H1 (cell line): ENCODE results near the gene AIRE. TPM values are rescaled to one million over a fixed set of nuclear protein-coding genes. Genes with fewer than 3 reads are reported as not detected.

Experiments
- CTCF ChIA-PET: fragments of 300-600 bp; sonication (Branson Sonifier 250); formaldehyde crosslinking; loops from one replicate; lab custom pipeline; 2021; ENCODE audit not compliant: partially characterized antibody; lab: Charles Lee
- POLR2A ChIA-PET: fragments of 300-600 bp; sonication (Branson Sonifier 250); formaldehyde crosslinking; loops from one replicate; lab custom pipeline; 2021; ENCODE audit warnings: inconsistent platforms; ENCODE audit not compliant: partially characterized antibody; lab: Charles Lee
- DNase-seq, 2 experiments: peaks; one replicate each; pipeline versions ENCODE4 v3.0.0 to v3.0.0-alpha.2; 2010 to 2022; ENCODE audit warnings: low spot score in 2 of 2, low read depth in 1 of 2, mixed read lengths in 1 of 2
- FAIRE-seq: peaks from 2 replicates; lab custom pipeline; 2011; peaks lifted over from hg19 to GRCh38; lab: Jason Lieb, UNC
- H2AFZ ChIP-seq: 2 replicates; pipeline ENCODE4 v1.8.1; 2012; ENCODE audit warnings: low read length, inconsistent platforms
- H2AK5ac ChIP-seq: 2 replicates; pipeline ENCODE4 v1.6.1; 2013; ENCODE audit warnings: low read depth, low read length
- H2BK120ac ChIP-seq: replicated peaks from 2 replicates; pipeline ENCODE3; 2013; ENCODE audit warnings: low read depth, low read length, inconsistent platforms
- H2BK12ac ChIP-seq: 2 replicates; pipeline ENCODE4 v1.6.1; 2013; ENCODE audit warnings: low read depth, low read length
- H2BK15ac ChIP-seq: 2 replicates; pipeline ENCODE4 v1.6.1; 2013; ENCODE audit warnings: low read length
- H2BK20ac ChIP-seq: 2 replicates; pipeline ENCODE4 v1.6.1; 2013; ENCODE audit warnings: low read length
- H2BK5ac ChIP-seq: 2 replicates; pipeline ENCODE4 v1.6.1; 2013; ENCODE audit warnings: low read depth, low read length
- H3K14ac ChIP-seq: 2 replicates; pipeline ENCODE4 v1.6.1; 2013; ENCODE audit warnings: inconsistent platforms; ENCODE audit not compliant: insufficient read length
- H3K18ac ChIP-seq: 2 replicates; pipeline ENCODE4 v1.6.1; 2013; ENCODE audit warnings: low read length; ENCODE audit errors: extremely low read depth
- H3K23ac ChIP-seq: 2 replicates; pipeline ENCODE4 v1.6.1; 2013; ENCODE audit warnings: inconsistent platforms; ENCODE audit not compliant: insufficient read length
- H3K23me2 ChIP-seq: 2 replicates; pipeline ENCODE4 v1.6.1; 2013; ENCODE audit warnings: low read depth, low read length
- H3K27ac ChIP-seq: 2 replicates; pipeline ENCODE4 v1.6.1; 2011; ENCODE audit warnings: low read depth, low read length, inconsistent platforms
- H3K27me3 ChIP-seq, 4 experiments: replicated peaks in 1 of 4; 1 replicate in 1 of 4; 2 replicates in 3 of 4; pipeline versions ENCODE4 v1.6.1 to v1.8.1; 2011 to 2013; ENCODE audit warnings: low read length in 3 of 4, mild to moderate bottlenecking in 3 of 4, inconsistent platforms in 2 of 4, mixed read lengths in 2 of 4, moderate library complexity in 1 of 4; ENCODE audit not compliant: control insufficient read depth in 3 of 4, insufficient read depth in 3 of 4; ENCODE audit errors: extremely low read depth in 1 of 4
- H3K36me3 ChIP-seq, 4 experiments: 2 replicates each; pipeline versions ENCODE4 v1.6.1 to v1.8.1; 2011 to 2013; ENCODE audit warnings: mild to moderate bottlenecking in 4 of 4, low read length in 3 of 4, moderate library complexity in 2 of 4, control low read depth in 1 of 4, inconsistent platforms in 1 of 4; ENCODE audit not compliant: insufficient read depth in 4 of 4, control insufficient read depth in 2 of 4
- H3K4ac ChIP-seq: replicated peaks from 2 replicates; pipeline ENCODE3; 2013; ENCODE audit warnings: low read length, low read depth, mixed read lengths, inconsistent platforms; ENCODE audit not compliant: insufficient read length
- H3K4me1 ChIP-seq, 4 experiments: replicated peaks in 1 of 4; 1 replicate in 1 of 4; 2 replicates in 3 of 4; pipeline versions ENCODE4 v1.6.1 to v1.8.1; 2011 to 2013; ENCODE audit warnings: low read length in 3 of 4, inconsistent platforms in 2 of 4, mixed read lengths in 1 of 4; ENCODE audit not compliant: insufficient read depth in 4 of 4, control insufficient read depth in 3 of 4
- H3K4me2 ChIP-seq, 2 experiments: 2 replicates each; pipeline versions ENCODE4 v1.6.1 to v1.8.1; 2011 to 2013; ENCODE audit warnings: low read depth in 2 of 2, low read length in 2 of 2, control low read depth in 1 of 2, inconsistent platforms in 1 of 2, mild to moderate bottlenecking in 1 of 2; ENCODE audit not compliant: insufficient read depth in 1 of 2
- H3K4me3 ChIP-seq, 4 experiments: fragments of 200-600, 300-600 bp in 1 of 4; sonication (generic), shearing (Covaris generic), sonication (Bioruptor Twin) in 1 of 4; 2 replicates each; pipeline versions ENCODE4 v1.5.1 to v1.8.1; 2011 to 2016; ENCODE audit warnings: low read length in 4 of 4, low read depth in 3 of 4, control low read depth in 2 of 4, inconsistent platforms in 2 of 4, mild to moderate bottlenecking in 2 of 4, mixed read lengths in 1 of 4, moderate library complexity in 1 of 4; ENCODE audit not compliant: insufficient read depth in 2 of 4; ENCODE audit errors: extremely low read depth in 1 of 4
- H3K56ac ChIP-seq: replicated peaks from 2 replicates; pipeline ENCODE3; 2013; ENCODE audit warnings: low read depth, mild to moderate bottlenecking, mixed read lengths, low read length, inconsistent platforms; ENCODE audit not compliant: insufficient read length
- H3K79me1 ChIP-seq: 2 replicates; pipeline ENCODE4 v1.6.1; 2013; ENCODE audit warnings: low read depth, low read length, control low read depth
- H3K79me2 ChIP-seq, 2 experiments: 2 replicates each; pipeline versions ENCODE4 v1.6.1 to v1.8.1; 2012 to 2013; ENCODE audit warnings: low read length in 2 of 2, mild to moderate bottlenecking in 2 of 2, inconsistent platforms in 1 of 2; ENCODE audit not compliant: insufficient read depth in 2 of 2, control insufficient read depth in 1 of 2
- H3K9ac ChIP-seq, 4 experiments: replicated peaks in 1 of 4; 1 replicate in 1 of 4; 2 replicates in 3 of 4; pipeline versions ENCODE4 v1.6.1 to v1.8.1; 2011 to 2013; ENCODE audit warnings: low read depth in 3 of 4, low read length in 3 of 4, control low read depth in 2 of 4, mild to moderate bottlenecking in 2 of 4, moderate library complexity in 2 of 4, inconsistent platforms in 1 of 4; ENCODE audit errors: extremely low read depth in 1 of 4
- H3K9me3 ChIP-seq, 2 experiments: 2 replicates each; pipeline versions ENCODE4 v1.6.1 to v1.8.1; 2012 to 2013; ENCODE audit warnings: mild to moderate bottlenecking in 2 of 2, moderate library complexity in 2 of 2, control low read depth in 1 of 2, inconsistent platforms in 1 of 2, low read depth in 1 of 2, low read length in 1 of 2, mixed read lengths in 1 of 2; ENCODE audit not compliant: insufficient read depth in 2 of 2
- H4K20me1 ChIP-seq, 2 experiments: replicated peaks in 1 of 2; 2 replicates each; pipeline versions ENCODE3 to v1.8.1; 2011 to 2013; ENCODE audit warnings: inconsistent platforms in 2 of 2, low read length in 2 of 2, mild to moderate bottlenecking in 1 of 2; ENCODE audit not compliant: insufficient read depth in 2 of 2, control insufficient read depth in 1 of 2
- H4K5ac ChIP-seq: 2 replicates; pipeline ENCODE4 v1.6.1; 2013; ENCODE audit warnings: low read length, low read depth, mixed read lengths, inconsistent platforms; ENCODE audit not compliant: insufficient read length
- H4K8ac ChIP-seq: 2 replicates; pipeline ENCODE4 v1.8.0; 2013; ENCODE audit warnings: mild to moderate bottlenecking, moderate library complexity, low read length, inconsistent platforms; ENCODE audit not compliant: insufficient read depth; ENCODE audit errors: extremely low read depth
- H4K91ac ChIP-seq: replicated peaks from 2 replicates; pipeline ENCODE3; 2013; ENCODE audit warnings: low read length, mixed read lengths, inconsistent platforms; ENCODE audit not compliant: insufficient read length
- JUND ChIP-seq: IDR thresholded peaks from 2 replicates; pipeline ENCODE4 v1.6.1; 2011; ENCODE audit warnings: mild to moderate bottlenecking, improper control_type of control experiment, low read length
- MAFK ChIP-seq: IDR thresholded peaks from 2 replicates; pipeline ENCODE4 v1.6.1; 2012; ENCODE audit warnings: low read depth, mild to moderate bottlenecking, improper control_type of control experiment, low read length
- POLR2A ChIP-seq, 2 experiments: IDR thresholded peaks; 1 replicate in 1 of 2; 2 replicates in 1 of 2; pipeline ENCODE4 v1.6.1; 2011; ENCODE audit warnings: low read depth in 2 of 2, low read length in 2 of 2, mild to moderate bottlenecking in 2 of 2; ENCODE audit errors: control extremely low read depth in 1 of 2
- RNF2 ChIP-seq: fragments of 200-900, 300-1000 bp; sonication (generic); IDR thresholded peaks from 2 replicates; pipeline ENCODE4 v1.7.1; 2016; ENCODE audit warnings: borderline replicate concordance, low read depth, mild to moderate bottlenecking, antibody characterized with exemption, low read length; ENCODE audit not compliant: poor library complexity, severe bottlenecking; ENCODE audit errors: missing control alignments
- SIX5 ChIP-seq: IDR thresholded peaks from 2 replicates; pipeline ENCODE4 v1.6.1; 2011; ENCODE audit warnings: mild to moderate bottlenecking, low read depth, low read length
- SP4 ChIP-seq: IDR thresholded peaks from 2 replicates; pipeline ENCODE4 v1.6.1; 2012; ENCODE audit warnings: low read length, inconsistent platforms
- WGBS, 2 experiments: shearing (Covaris generic) in 1 of 2; methylation state at CpG; one replicate each; pipeline versions ENCODE4 v1.1.6 to v1.1.7; 2013 to 2015; ENCODE audit warnings: low lambda C conversion rate in 2 of 2, mixed read lengths in 2 of 2, inconsistent platforms in 1 of 2, low coverage in 1 of 2, missing lambda C conversion rate in 1 of 2; ENCODE audit not compliant: insufficient replicate concordance in 2 of 2, insufficient coverage in 1 of 2, insufficient read length in 1 of 2; ENCODE audit errors: extremely low coverage in 1 of 2, missing lambda C conversion rate in 1 of 2; 5-methylcytosine and 5-hydroxymethylcytosine counted together
- polyA plus RNA-seq, 7 experiments: library from polyadenylated mRNA; depleted of rRNA in 3 of 7; stranded (reverse) in 5 of 7; unstranded in 2 of 7; fragments of >200 nt in 5 of 7; fragments of 200-250 nt in 2 of 7; gene quantifications; 1 replicate in 5 of 7; 2 replicates in 1 of 7; 4 replicates in 1 of 7; pipeline versions ENCODE4 v1.2.1 to v1.2.3, GENCODE V29; 2011 to 2013; ENCODE audit warnings: missing spikeins in 2 of 7, mixed read lengths in 2 of 7
- total RNA-seq: library from RNA; stranded (reverse); fragmentation: NEBNext Ultra II Directional; extraction: Animal tissue kit (Norgen Biotek cat#: 25700); gene quantifications from 2 replicates; pipeline ENCODE4 v1.2.1, GENCODE V29; 2021

The AIRE gene
- total and polyA plus RNA-seq, 2 of the 8 experiments (the other 6 are each of a cell fraction or from before 2014, with no cell fraction given), result 0.09 TPM; not detected in 1

- no peak overlapping the region for H4K5ac ChIP-seq
- H3K23ac ChIP-seq, result no peak overlapping the region
- FAIRE-seq (no peak), DNase-seq (no peak)
- no peak overlapping the region for H2AK5ac ChIP-seq
- peaks cover 0 to 23% (median 15%) of the 10 kb centered on the region in 4 experiments; a peak in 6 of 7 replicates for H3K4me1 ChIP-seq
- H3K27me3 ChIP-seq, result peaks cover 0 to 27% (median 17%) of the 10 kb centered on the region in 4 experiments; a peak in 5 of 7 replicates
- POLR2A ChIA-PET, result interaction anchor here (0.6 kb wide), 1 partner anchor 13 kb away, joined by 3 read pairs; no protein-coding TSS in a partner anchor
- H3K18ac ChIP-seq, result no peak overlapping the region
- no peaks in the 10 kb centered on the region for H4K20me1 ChIP-seq
- H3K4me2 ChIP-seq, result no peak overlapping the region
- peak overlapping the region; percentile 10; the same call in 1 of the 2 replicates for H2BK15ac ChIP-seq
- H3K9ac ChIP-seq, result no peak overlapping the region
- H2AFZ ChIP-seq, result no peak overlapping the region
- no peaks in the 10 kb centered on the region for H3K9me3 ChIP-seq
- CTCF ChIA-PET, result interaction anchor here (3.5 kb wide), 1 partner anchor 16 kb away, joined by 12 read pairs; no protein-coding TSS in a partner anchor
- no peak overlapping the region for H2BK20ac ChIP-seq
- H3K23me2 ChIP-seq, result no peaks in the 10 kb centered on the region; the same call in 1 of the 2 replicates
- H3K36me3 ChIP-seq, result no peaks in the 10 kb centered on the region
- H3K14ac ChIP-seq, result no peak overlapping the region
- H3K79me2 ChIP-seq, result no peaks in the 10 kb centered on the region
- no peak for TF ChIP-seq SP4
- no peak for TF ChIP-seq MAFK
- no peak for TF ChIP-seq JUND
- TF ChIP-seq SIX5, result no peak
- TF ChIP-seq RNF2, result no peak
- TF ChIP-seq POLR2A (IDR thresholded peaks at IDR 0.05; ENCODE audit: control extremely low read depth in 1 of 2, low read depth in 2 of 2, low read length in 2 of 2), result no peak
- TF ChIP-seq, all 59 proteins: peak for 0
- H2BK5ac ChIP-seq, result no peak overlapping the region
- no peak overlapping the region for H3K4me3 ChIP-seq
- H3K4ac ChIP-seq, result no peak overlapping the region
- H2BK120ac ChIP-seq, result no peak overlapping the region
- H2BK12ac ChIP-seq, result 0 out of 2 replicates have a peak overlapping the region, but pooled peaks have one; percentile 17
- no peak overlapping the region for H4K91ac ChIP-seq
- no peaks in the 10 kb centered on the region for H3K79me1 ChIP-seq
- H3K27ac ChIP-seq, result no peak overlapping the region
- H3K56ac ChIP-seq, result no peak overlapping the region
- no peak overlapping the region for H4K8ac ChIP-seq
- 93% methylated on average over 9 of the region's 9 CpGs; no CpG with 5 or more reads in 1 of the 2 experiments for WGBS, 2 experiments
Measured at GRCh38 chr21:44281801-44282200, 3.9 kb upstream of the AIRE start.
